Activated T-helper 2 cell treated with anti-CD3 and anti-CD28 coated beads, Interferon-gamma antibody, Interleukin-2, Interleukin-4, amounts not matched to agents 10 μg/mL and 5 μg/mL and 100 μg/mL, durations not matched to agents 14 hours and 24 hours and 36 hours (primary cell): Measurements from ENCODE around the gene WDR19. TPM values are rescaled to one million over a fixed set of nuclear protein-coding genes. Genes with fewer than 3 reads are reported as not detected.
"Not testable (repeated sequence)": the region's sequence is repeated elsewhere in the genome, so short reads cannot be mapped to it uniquely, and the experiment has no call there.

Experiments
- DNase-seq: peaks from one replicate; pipeline ENCODE4 v3.0.0; 2021; ENCODE audit warnings: low spot score
- H3K27ac Mint-ChIP-seq: one replicate; pipeline ENCODE4 v1.8.0; 2021; ENCODE audit warnings: mixed read lengths
- H3K27me3 Mint-ChIP-seq: one replicate; pipeline ENCODE4 v1.8.0; 2021; ENCODE audit warnings: low read depth, mixed read lengths
- H3K36me3 Mint-ChIP-seq: one replicate; pipeline ENCODE4 v1.8.0; 2021; ENCODE audit warnings: low read depth, mixed read lengths
- H3K4me1 Mint-ChIP-seq: one replicate; pipeline ENCODE4 v1.8.0; 2021; ENCODE audit warnings: low read depth, mixed read lengths
- H3K4me3 Mint-ChIP-seq: one replicate; pipeline ENCODE4 v1.8.0; 2021; ENCODE audit warnings: low read depth, mild to moderate bottlenecking, moderate library complexity, mixed read lengths
- H3K9me3 Mint-ChIP-seq: one replicate; pipeline ENCODE4 v1.8.0; 2021; ENCODE audit warnings: mixed read lengths
- intact Hi-C: fragments of 100-400 bp; cut with micrococcal nuclease; formaldehyde crosslinking; loops from one replicate; pipeline ENCODE4 v1.15.1; 2023
- total RNA-seq: library from RNA; stranded (reverse); gene quantifications from 2 replicates; pipeline ENCODE4 v1.2.3, GENCODE V29; 2022

The WDR19 gene
- total RNA-seq, 1 donor from 2014 or later: 8.9 TPM

GRCh38 chr4:39235696-39236095, 53.4 kb downstream of the WDR19 start:
- H3K27me3 Mint-ChIP-seq: no peaks in the 10 kb centered on the region

GRCh38 chr4:39237179-39237578, 54.9 kb downstream of the WDR19 start:
- Mint-ChIP-seq H3K27me3 (no peaks in the 10 kb centered on the region), H3K4me1 (peaks cover 2% of the 10 kb centered on the region), H3K36me3 (no peaks in the 10 kb centered on the region), H3K4me3 (no peak overlapping the region), H3K27ac (no peak overlapping the region), H3K9me3 (no peaks in the 10 kb centered on the region)
- DNase-seq: no peak
- intact Hi-C loops: no loop called here

More at GRCh38 chr4:39235696-39236095, 53.4 kb downstream of the WDR19 start:
- no peak overlapping the region for H3K4me3 Mint-ChIP-seq
- DNase-seq: no peak
- H3K36me3 Mint-ChIP-seq: no peaks in the 10 kb centered on the region
- intact Hi-C loops: no loop called here
- no peak overlapping the region for H3K27ac Mint-ChIP-seq
- H3K9me3 Mint-ChIP-seq: no peaks in the 10 kb centered on the region
- peaks cover 2% of the 10 kb centered on the region for H3K4me1 Mint-ChIP-seq

GRCh38 chr4:39243462-39243861, 61.1 kb downstream of the WDR19 start:
- Mint-ChIP-seq H3K4me3 (no peak overlapping the region), H3K27me3 (no peaks in the 10 kb centered on the region), H3K4me1 (peaks cover 2% of the 10 kb centered on the region), H3K9me3 (no peaks in the 10 kb centered on the region), H3K36me3 (no peaks in the 10 kb centered on the region), H3K27ac (no peak overlapping the region)
- intact Hi-C loops: no loop called here
- no peak for DNase-seq

GRCh38 chr4:39255266-39255665, 72.9 kb downstream of the WDR19 start:
- intact Hi-C loops: no loop called here
- no peaks in the 10 kb centered on the region for H3K36me3 Mint-ChIP-seq
- H3K27me3 Mint-ChIP-seq: no peaks in the 10 kb centered on the region
- no peaks in the 10 kb centered on the region for H3K4me1 Mint-ChIP-seq
- no peak overlapping the region for H3K4me3 Mint-ChIP-seq
- H3K27ac Mint-ChIP-seq: no peak overlapping the region
- DNase-seq: no peak
- H3K9me3 Mint-ChIP-seq: no peaks in the 10 kb centered on the region

- Mint-ChIP-seq H3K27ac (no peak overlapping the region), H3K27me3 (no peaks in the 10 kb centered on the region), H3K9me3 (no peaks in the 10 kb centered on the region), H3K36me3 (no peaks in the 10 kb centered on the region), H3K4me1 (no peaks in the 10 kb centered on the region), H3K4me3 (no peak overlapping the region)
- DNase-seq: no peak
- intact Hi-C loops: no loop called here
Measured at GRCh38 chr4:39255871-39256270, 73.5 kb downstream of the WDR19 start.

GRCh38 chr4:39256436-39256835, 74.1 kb downstream of the WDR19 start:
- DNase-seq: no peak
- no peak overlapping the region for H3K4me3 Mint-ChIP-seq
- no peaks in the 10 kb centered on the region for H3K9me3 Mint-ChIP-seq
- intact Hi-C loops: no loop called here
- H3K27me3 Mint-ChIP-seq: no peaks in the 10 kb centered on the region
- H3K36me3 Mint-ChIP-seq: no peaks in the 10 kb centered on the region
- H3K27ac Mint-ChIP-seq: no peak overlapping the region
- H3K4me1 Mint-ChIP-seq: no peaks in the 10 kb centered on the region

GRCh38 chr4:39259571-39260330, 77.4 kb downstream of the WDR19 start:
- no peak for DNase-seq
- Mint-ChIP-seq H3K36me3 (no peaks in the 10 kb centered on the region), H3K27ac (no peak overlapping the region), H3K4me3 (no peak overlapping the region), H3K4me1 (no peaks in the 10 kb centered on the region), H3K9me3 (no peaks in the 10 kb centered on the region), H3K27me3 (no peaks in the 10 kb centered on the region)
- intact Hi-C loops: no loop called here

- H3K27me3 Mint-ChIP-seq: no peaks in the 10 kb centered on the region
- no peaks in the 10 kb centered on the region for H3K4me1 Mint-ChIP-seq
- no peak for DNase-seq
- H3K36me3 Mint-ChIP-seq: no peaks in the 10 kb centered on the region
- H3K4me3 Mint-ChIP-seq: no peak overlapping the region
- H3K9me3 Mint-ChIP-seq: no peaks in the 10 kb centered on the region
- no peak overlapping the region for H3K27ac Mint-ChIP-seq
- intact Hi-C loops: no loop called here
Measured at GRCh38 chr4:39263895-39264294, 81.6 kb downstream of the WDR19 start.

- no peaks in the 10 kb centered on the region for H3K36me3 Mint-ChIP-seq
- no peak overlapping the region for H3K27ac Mint-ChIP-seq
- intact Hi-C loops: no loop called here
- no peaks in the 10 kb centered on the region for H3K4me1 Mint-ChIP-seq
- DNase-seq: no peak
- H3K4me3 Mint-ChIP-seq: no peak overlapping the region
- no peaks in the 10 kb centered on the region for H3K9me3 Mint-ChIP-seq
- H3K27me3 Mint-ChIP-seq: no peaks in the 10 kb centered on the region
Measured at GRCh38 chr4:39274503-39274902, 92.2 kb downstream of the WDR19 start.

- intact Hi-C loops, H3K36me3 Mint-ChIP-seq, H3K4me3 Mint-ChIP-seq, H3K4me1 Mint-ChIP-seq, H3K9me3 Mint-ChIP-seq, H3K27ac Mint-ChIP-seq, H3K27me3 Mint-ChIP-seq, DNase-seq: not testable (repeated sequence)
Measured at GRCh38 chr4:39277661-39278060, 95.3 kb downstream of the WDR19 start.

- H3K4me1 Mint-ChIP-seq: no peaks in the 10 kb centered on the region
- no peaks in the 10 kb centered on the region for H3K9me3 Mint-ChIP-seq
- no peak overlapping the region for H3K27ac Mint-ChIP-seq
- H3K4me3 Mint-ChIP-seq: no peak overlapping the region
- DNase-seq: no peak
- peaks cover 7% of the 10 kb centered on the region for H3K36me3 Mint-ChIP-seq
- H3K27me3 Mint-ChIP-seq: no peaks in the 10 kb centered on the region
- intact Hi-C loops: no loop called here
Measured at GRCh38 chr4:39278476-39278875, 96.1 kb downstream of the WDR19 start.

GRCh38 chr4:39279416-39279815, 97.1 kb downstream of the WDR19 start:
- no peak for DNase-seq
- H3K27me3 Mint-ChIP-seq: no peaks in the 10 kb centered on the region
- H3K9me3 Mint-ChIP-seq: no peaks in the 10 kb centered on the region
- no peaks in the 10 kb centered on the region for H3K4me1 Mint-ChIP-seq
- H3K4me3 Mint-ChIP-seq: no peak overlapping the region
- H3K36me3 Mint-ChIP-seq: peaks cover 13% of the 10 kb centered on the region
- intact Hi-C loops: no loop called here
- no peak overlapping the region for H3K27ac Mint-ChIP-seq

GRCh38 chr4:39280770-39281169, 98.4 kb downstream of the WDR19 start:
- H3K9me3 Mint-ChIP-seq: no peaks in the 10 kb centered on the region
- no peak overlapping the region for H3K4me3 Mint-ChIP-seq
- peaks cover 5% of the 10 kb centered on the region for H3K4me1 Mint-ChIP-seq
- intact Hi-C loops: no loop called here
- DNase-seq: no peak
- H3K27ac Mint-ChIP-seq: no peak overlapping the region
- peaks cover 23% of the 10 kb centered on the region for H3K36me3 Mint-ChIP-seq
- no peaks in the 10 kb centered on the region for H3K27me3 Mint-ChIP-seq
